A549 treated with Mapracorat at 1 μM for 4 hours (cell line): ENCODE results near the gene MAML1. TPM values are rescaled to one million over a fixed set of nuclear protein-coding genes. Genes with fewer than 3 reads are reported as not detected.

Experiments used
- total RNA-seq: library from RNA; stranded (reverse); fragments of 200-300 nt; extraction: Qiagen RNA extraction; gene quantifications from 5 replicates; pipeline ENCODE4 v1.2.3, GENCODE V29; 2022

The MAML1 gene
- 14.5 to 20.9 TPM (median 18.6 TPM) in 5 replicates for total RNA-seq

GRCh38 chr5:179732412-179732917, at the start of gene MAML1:
MAML1 (plus strand) TSS chr5:179732822; CDS start chr5:179733113, 291 bp downstream.

GRCh38 chr5:179698935-179699615, 33.5 kb upstream of the MAML1 start, which contains the start of gene CANX:
CANX (plus strand) TSS chr5:179698967; CDS start chr5:179705682, 6,715 bp downstream.

DNA sequence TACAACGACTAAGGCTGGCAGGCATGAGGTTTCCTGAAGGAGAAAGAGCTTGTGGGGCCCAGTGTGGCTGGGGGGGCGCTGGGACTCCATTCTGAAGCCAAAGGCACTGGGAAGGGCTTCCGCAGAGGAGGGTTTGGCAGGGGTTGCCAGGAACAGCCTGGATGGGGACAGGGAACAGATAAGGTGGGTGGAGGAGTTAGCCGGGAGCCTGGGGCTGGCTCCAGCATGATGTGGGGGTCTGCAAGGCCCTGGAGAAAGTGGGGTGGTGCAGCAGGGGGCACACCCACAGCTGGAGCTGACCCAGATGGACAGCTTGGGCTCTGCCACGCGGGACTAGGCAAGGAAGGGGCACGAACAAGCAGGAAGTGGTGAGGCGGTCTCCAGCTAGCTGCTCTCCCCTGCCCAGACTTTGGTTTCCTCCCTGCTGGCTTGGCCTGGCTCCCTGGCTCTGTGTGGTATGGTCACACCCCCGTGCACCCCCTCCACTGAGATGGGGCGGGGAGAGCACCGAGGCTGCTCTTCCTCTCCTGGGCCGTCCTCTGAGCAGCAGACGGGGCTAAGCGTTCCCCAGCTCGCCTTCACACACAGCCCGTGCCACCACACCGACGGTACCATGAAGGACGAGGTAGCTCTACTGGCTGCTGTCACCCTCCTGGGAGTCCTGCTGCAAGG, 61.0 kb downstream of the MAML1 start, which contains the start of gene LTC4S:
Gene LTC4S (plus strand): TSS at position 519 of the 672 bp plus-strand sequence. CDS start 95 bp downstream, at position 614.

DNA sequence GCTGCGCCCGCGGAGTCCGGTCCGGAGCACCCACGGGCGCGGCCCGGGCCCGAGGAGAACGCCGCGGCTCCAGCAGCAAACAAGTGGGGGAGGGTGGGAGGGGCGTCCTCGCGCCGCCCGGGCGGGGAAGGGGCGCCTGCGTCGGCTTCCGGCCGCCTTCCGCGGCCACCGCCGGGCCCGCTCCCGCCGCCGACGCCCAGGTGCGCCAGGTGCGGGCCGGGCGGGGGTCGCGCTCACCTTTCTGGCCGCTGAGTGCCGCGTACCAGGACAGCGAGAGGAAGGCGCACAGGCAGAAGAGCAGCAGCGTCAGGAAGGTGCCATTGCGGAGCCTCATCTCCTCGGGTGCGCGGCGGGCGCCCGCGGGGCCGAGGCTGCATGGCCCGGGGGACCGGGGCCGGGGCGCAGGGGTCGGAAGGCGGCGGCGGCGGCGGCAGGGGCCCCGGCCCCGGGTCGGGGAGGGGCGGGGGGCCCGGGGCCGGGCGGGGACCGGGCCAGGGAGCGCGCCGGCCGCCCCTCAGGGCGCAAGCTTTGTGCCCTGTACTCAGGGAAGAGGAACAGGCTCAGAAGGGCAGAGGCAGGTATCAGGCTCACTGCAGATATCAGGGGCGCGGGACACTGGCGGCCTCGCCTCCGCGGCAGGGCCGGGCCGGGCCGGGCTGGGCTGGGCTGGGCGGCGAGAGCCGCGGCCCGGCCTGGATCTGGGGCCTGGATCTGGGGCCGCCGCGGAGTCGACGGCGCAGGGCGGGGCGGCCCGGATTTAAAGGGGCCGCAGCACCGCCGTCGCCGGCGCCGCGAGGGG, 73.8 kb downstream of the MAML1 start, which contains the start of gene MGAT4B:
Gene MGAT4B (minus strand): TSS at position 617 of the 799 bp plus-strand sequence. CDS start 283 bp downstream, at position 334.

DNA sequence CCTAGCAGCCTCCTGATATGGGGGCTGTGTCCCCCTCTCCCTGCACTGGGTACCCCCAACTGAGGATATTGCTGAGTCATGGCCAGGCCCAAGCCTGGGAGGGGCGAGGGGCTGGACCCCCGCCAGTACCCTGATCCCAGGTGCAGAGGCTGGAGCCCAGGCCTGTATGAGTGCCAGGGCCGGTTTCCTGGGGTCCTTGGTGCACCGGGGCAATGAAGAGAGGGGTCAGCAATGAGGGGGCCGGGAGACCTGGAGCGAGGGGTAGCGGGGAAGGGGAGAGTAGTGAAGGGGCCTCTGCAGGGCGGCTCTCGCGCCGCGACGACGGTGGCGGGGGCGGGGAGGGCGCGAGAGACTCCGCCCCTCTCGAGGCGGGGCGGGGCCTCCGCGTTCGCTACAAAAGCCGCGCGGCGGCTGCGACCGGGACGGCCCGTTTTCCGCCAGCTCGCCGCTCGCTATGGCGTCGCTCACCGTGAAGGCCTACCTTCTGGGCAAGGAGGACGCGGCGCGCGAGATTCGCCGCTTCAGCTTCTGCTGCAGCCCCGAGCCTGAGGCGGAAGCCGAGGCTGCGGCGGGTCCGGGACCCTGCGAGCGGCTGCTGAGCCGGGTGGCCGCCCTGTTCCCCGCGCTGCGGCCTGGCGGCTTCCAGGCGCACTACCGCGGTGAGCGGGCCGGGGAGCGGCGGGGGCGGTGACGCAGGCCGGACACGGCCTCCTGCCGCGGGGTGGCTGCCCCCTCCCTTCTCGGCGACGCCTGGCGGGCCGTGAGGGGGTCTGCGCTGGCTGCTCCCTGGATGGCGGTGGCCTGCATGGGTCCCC, 88.1 kb downstream of the MAML1 start, which contains the start of gene SQSTM1:
Gene SQSTM1 (plus strand): TSS at position 423 of the 815 bp plus-strand sequence. CDS start 32 bp downstream, at position 455.

Other genes starting within 250 kb of the MAML1 start
- 26.1 to 28.8 TPM (median 27.1 TPM) in 5 replicates for gene RUFY1, start 182.3 kb upstream of the MAML1 start, total RNA-seq
- gene HNRNPH1, start 109.2 kb upstream of the MAML1 start, total RNA-seq, result 442 to 562 TPM (median 471 TPM) in 5 replicates
- gene CBY3, start 51.8 kb upstream of the MAML1 start, total RNA-seq, result not detected in 5 replicates
- gene CANX, start 33.9 kb upstream of the MAML1 start, total RNA-seq, result 313 to 390 TPM (median 351 TPM) in 5 replicates
- 0.58 TPM in 2 of 5 replicates, not detected in the others for gene LTC4S, start 61.2 kb downstream of the MAML1 start, total RNA-seq
- gene MGAT4B, start 74.0 kb downstream of the MAML1 start, total RNA-seq, result 195 to 232 TPM (median 214 TPM) in 5 replicates
- 865 to 1,353 TPM (median 893 TPM) in 5 replicates for gene SQSTM1, start 88.1 kb downstream of the MAML1 start, total RNA-seq
- gene MRNIP, start 126.0 kb downstream of the MAML1 start, total RNA-seq, result 15.2 to 24.7 TPM (median 18.7 TPM) in 5 replicates
- 51.7 to 70.2 TPM (median 63.9 TPM) in 5 replicates for gene TBC1D9B, start 175.1 kb downstream of the MAML1 start, total RNA-seq